Stimulated activated CD4-positive, alpha-beta T cell treated with anti-CD3 and anti-CD28 coated beads, Interleukin-4, amount 100 ng/mL, for 24 hours (primary cell): ENCODE results near the gene SCAF4.

Experiments
- DNase-seq: peaks from one replicate; pipeline ENCODE4 v3.0.0-alpha.2; 2020

The SCAF4 gene

GRCh38 chr21:31710586-31710985 lies 21.3 kb downstream of the SCAF4 start:
- no peak for DNase-seq

GRCh38 chr21:31708541-31708940 lies 23.4 kb downstream of the SCAF4 start:
- no peak for DNase-seq

DNA sequence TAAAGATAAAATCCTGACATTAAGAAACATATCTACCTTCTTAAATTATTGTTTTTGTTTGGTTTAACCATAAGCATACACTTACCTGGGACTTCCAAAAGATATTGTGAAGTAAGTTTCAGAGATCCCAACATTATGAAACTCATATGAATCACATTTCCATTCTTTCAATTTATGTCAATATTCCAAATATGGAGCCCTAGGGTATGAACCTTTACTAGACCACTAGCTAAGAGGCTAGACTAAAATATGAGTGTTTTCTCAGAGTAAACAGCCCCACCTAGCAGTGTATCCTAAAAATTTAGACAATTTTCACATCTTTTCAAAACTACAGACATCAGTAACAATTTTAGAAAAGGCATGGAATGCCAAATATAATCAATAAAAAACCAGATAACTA lies 24.4 kb downstream of the SCAF4 start:
- no peak for DNase-seq

GRCh38 chr21:31706562-31706961 lies 25.4 kb downstream of the SCAF4 start:
- DNase-seq = no peak

DNA sequence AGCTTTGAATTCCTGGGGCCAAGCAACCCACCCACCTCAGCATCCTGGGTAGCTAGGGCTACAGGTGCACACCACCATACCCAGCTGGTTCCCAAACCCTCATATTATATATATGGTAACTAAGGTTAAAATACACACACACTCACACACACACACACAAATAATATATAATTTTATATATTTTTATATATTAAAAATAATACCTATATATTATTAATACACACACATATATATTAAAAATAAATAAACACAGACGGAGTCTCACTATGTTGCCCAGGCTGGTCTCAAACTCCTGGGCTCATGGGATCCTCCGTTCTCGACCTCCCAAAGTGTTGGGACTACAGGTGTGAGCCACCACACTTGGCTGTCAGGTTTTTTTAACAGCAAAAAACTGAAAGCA lies 31.9 kb downstream of the SCAF4 start:
- no peak for DNase-seq

DNA sequence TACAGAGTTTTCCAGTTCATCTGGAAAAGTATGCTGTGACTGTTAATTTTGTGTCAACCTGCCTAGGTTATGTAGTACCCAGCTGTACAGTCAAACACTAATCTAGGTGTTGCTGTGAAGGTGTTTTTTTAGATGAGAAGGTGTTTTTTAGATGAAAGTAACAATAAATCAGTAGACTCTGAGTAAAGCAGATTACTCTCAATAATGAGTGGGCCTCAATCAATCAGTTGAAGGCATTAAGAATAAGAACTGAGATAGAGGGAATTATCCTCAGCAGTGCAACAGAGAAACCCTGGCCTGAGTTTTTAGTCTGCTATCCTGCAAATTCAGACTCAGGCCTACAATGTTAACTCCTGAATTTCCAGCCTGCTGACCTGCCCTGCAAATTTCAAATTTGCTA lies 33.5 kb downstream of the SCAF4 start:
- no peak for DNase-seq

GRCh38 chr21:31696424-31696823 lies 35.5 kb downstream of the SCAF4 start:
- DNase-seq = no peak

DNA sequence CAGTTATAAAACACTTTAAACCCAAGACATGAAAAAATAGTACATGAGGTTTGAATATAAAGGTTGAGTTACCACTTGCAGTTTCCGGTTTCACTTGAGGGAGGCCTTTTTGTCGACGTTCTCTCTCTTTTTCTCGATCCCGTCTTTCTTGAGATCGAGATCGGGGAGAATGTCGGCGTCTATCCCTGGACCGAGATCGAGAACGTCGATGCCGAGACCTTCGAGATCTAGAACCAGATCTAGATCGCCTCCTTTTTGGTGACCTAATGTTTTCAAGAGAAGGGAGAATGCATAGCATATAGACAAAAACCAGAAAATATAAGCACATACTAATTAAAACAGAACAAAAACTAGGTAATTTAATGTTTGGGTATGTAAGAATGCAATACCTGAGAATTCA lies 38.7 kb downstream of the SCAF4 start:
- DNase-seq = no peak

DNA sequence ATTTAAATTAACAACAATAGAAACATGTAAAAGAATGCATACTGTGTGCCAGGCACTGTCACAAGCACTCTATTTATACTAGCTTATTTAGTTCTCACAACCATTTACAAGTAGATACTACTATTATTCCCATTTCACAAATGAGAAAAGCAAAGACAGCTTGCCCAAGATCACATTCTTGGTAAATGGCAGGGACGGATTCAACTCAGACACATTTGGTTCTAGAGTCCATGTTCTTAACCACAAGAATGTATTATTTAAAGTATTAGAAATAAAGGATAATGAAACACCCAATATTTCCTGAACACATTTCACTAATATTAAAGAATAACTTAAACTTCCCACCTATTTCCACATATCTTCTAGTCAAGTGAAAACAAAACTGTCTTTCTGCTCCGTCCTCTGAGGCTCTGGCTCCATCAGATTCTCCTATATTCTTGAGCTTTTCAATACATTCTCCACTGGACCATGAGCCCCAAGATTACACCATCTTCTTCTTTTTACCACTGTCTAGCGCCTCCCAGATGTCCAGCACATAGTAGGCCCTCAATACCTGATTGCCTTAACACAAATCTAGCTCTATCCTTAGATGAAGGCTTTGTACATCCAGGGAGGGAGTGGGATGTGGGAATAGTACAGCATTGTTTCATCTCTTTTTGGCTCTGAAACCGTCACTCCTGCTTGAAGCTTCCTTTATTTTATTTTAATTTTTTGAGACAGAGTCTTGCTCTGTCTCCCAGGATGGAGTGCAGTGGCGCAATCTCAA lies 43.1 kb downstream of the SCAF4 start:
- no peak for DNase-seq

DNA sequence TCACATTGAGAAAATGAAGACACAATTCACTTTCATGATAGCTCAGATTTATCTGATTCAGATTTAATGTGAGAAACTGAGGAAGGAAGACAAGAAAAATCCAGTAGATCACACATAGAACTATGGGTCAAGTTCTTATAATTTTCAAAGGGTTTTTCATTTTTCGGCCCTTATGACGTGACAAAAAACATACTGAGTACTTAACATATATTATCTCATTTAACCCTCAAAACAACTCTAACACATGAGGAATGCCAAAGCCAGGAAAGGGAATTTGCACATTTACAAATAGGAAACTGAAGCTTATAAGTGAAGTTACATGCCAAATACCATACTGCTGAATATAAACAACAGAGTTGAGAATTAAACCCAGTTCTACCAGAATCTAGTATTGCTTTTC lies 44.8 kb downstream of the SCAF4 start:
- DNase-seq = no peak

- DNase-seq = no peak
Measured at GRCh38 chr21:31686272-31686915, 45.5 kb downstream of the SCAF4 start.

- DNase-seq = no peak
Measured at GRCh38 chr21:31684918-31685317, 47.0 kb downstream of the SCAF4 start.

GRCh38 chr21:31683029-31683428 lies 48.9 kb downstream of the SCAF4 start:
- DNase-seq = no peak

- DNase-seq = no peak
Measured at GRCh38 chr21:31682620-31683019, 49.3 kb downstream of the SCAF4 start.

DNA sequence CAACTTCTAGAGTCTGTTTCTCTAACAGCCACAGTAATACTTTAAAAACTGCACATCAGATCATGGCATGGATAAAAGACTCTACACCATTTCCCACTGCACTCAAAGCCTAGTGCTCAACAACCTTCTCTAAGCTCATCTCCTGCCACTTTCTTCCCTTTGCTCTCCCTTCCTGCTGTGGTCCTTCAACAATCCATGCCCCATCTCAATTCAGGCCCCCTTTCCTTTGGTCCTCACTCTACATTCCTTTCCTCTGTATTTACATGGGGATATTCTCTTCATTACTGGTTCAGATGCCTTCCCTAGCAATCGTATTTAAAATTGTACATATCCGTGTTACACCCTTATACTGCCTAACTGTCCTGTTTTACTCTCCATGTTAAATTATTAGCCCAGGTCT lies 53.4 kb downstream of the SCAF4 start:
- DNase-seq = no peak

DNA sequence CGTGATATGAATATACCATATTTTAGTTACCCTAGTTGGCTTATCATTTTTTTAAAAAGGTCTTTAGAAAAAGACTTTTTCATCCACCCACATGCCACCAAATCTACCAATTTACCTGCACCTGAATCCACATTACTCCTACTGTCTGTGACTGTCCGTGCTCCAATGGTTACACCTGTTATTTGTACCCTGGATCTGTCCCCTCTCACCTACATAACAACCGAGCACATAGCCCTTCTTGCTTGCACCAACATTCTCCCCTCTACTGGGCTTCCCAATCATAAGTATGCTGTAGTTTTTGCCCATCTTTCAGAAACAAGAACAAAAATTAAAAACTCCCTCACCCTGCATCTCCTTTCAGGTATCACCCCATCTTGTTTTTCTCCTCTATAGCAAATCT lies 54.9 kb downstream of the SCAF4 start:
- DNase-seq = no peak

- no peak for DNase-seq
Measured at GRCh38 chr21:31675960-31676359, 56.0 kb downstream of the SCAF4 start.

DNA sequence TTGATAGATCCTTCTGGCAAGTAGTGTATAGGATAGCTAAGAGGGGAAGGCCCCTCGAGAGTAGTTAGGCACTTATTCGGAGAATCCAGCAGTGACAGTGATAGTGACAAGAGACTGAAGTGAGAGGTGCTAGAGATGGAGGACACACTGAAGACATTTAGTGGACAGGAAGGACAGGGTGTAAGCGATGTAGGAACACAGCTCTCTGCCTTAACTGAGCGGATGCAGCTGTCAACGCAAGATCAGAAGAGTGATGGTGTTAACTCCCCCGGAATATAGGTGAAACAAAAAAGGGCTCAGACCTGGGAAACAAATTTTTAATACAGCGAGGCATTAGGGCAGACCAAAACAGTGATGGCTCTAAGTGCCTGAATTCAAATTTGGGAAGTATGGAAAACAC lies 56.6 kb downstream of the SCAF4 start:
- no peak for DNase-seq

DNA sequence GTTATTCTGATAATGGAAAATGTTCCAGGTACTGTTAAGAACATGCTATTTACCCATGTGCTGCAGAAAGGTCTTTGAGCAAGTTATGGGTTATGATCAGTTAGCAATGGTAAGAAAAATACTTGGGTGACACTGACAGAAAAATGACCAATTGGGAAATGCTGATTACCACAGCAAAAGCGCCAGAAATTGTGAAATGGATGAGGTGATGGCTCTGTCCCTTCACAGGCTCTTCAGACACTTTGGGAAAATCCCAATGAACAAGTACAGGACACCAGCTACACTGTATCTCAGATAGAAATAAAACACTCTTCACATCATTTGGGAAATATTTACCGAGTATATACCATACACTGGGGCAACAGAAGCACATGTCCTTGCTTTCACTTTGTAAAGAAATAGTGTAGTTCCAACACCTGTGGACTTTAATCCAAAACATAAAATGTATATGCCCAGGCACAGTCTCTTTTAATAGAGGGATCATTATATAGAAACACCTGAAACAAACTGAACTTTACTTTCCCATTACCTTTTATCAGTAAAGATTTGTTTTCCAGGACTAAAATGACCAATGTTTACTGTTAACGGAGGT lies 58.5 kb downstream of the SCAF4 start:
- no peak for DNase-seq

- DNase-seq = no peak
Measured at GRCh38 chr21:31671931-31672330, 60.0 kb downstream of the SCAF4 start.

DNA sequence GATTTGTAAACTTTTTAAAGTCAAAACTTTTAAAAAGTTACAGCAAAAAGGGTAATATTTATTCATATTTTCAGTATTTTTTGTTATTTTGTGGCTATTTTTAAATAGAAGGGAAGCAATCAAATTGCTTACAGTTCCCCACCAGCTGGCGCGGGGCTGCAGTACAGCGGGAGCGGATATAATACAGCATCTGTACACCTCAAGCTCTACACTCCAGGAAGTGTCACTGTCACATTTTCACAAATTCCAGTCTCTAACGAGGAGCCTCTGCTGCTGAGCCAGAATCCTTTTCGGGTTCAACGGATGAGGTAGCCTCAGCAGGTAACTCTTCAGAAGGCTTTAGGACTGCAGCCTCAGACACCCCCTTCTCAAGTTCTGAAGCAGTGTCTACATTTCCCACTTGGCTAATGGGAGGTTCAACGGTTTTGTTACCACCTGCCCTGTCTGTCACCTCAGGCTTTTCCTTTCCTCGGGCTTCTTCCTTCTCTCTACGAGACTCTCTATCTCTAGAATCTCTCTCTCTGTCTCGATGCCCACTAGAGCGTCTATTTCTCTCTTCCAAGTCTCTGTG lies 60.7 kb downstream of the SCAF4 start:
- DNase-seq = no peak

DNA sequence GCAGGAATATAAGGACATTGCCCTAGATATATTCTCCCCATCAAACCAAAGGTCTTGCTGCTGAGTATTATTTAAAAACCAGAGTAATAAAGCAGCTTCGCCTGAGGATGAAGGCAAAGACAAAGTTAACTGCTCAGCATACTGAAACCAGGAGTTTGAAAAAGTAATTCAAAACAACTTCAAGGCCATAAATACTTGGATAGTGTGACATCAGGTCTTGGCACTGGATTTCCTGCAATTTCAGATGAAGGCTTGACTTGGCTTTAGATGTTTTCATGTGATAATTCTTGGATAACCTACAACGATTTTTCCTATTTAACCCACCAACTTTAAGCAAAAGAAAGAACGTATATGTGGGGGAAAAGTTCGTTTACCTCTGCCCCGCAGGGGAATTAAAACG lies 61.8 kb downstream of the SCAF4 start:
- DNase-seq = no peak

DNA sequence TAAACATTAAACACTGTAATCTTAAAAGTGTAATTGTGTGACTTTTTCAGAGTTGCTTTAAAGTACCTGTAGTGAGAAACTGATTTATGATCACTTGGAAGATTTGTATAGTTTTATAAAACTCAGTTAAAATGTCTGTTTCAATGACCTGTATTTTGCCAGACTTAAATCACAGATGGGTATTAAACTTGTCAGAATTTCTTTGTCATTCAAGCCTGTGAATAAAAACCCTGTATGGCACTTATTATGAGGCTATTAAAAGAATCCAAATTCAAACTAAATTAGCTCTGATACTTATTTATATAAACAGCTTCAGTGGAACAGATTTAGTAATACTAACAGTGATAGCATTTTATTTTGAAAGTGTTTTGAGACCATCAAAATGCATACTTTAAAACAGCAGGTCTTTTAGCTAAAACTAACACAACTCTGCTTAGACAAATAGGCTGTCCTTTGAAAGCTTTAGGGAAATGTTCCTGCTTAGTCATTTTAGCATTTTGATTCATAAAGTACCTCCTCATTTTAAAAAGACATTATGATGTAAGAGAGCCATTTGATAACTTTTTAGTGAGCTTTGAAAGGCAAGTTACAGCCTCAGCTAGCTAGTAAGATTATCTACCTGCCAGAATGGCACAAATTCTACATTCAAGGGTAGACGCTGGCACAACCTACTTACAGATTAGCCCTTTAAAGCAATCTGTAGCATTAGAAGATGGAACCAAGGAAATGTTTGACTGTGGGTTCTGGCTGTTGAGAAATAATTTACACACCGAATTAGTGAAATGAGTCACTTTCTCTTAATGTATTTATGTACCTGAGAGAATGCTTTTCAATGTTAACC lies 63.0 kb downstream of the SCAF4 start:
- no peak for DNase-seq
